HG02571 (cell line): Measurements from ENCODE around the gene ITGB5.
"Not testable (repeated sequence)": the region's sequence is repeated elsewhere in the genome, so short reads cannot be mapped to it uniquely, and the experiment has no call there.

Source experiments
- ATAC-seq: cut with Tn5 transposase; IDR thresholded peaks from one replicate; pipeline ENCODE4 v1.9.1; 2021; ENCODE audit warnings: mild to moderate bottlenecking, moderate library complexity; ENCODE audit not compliant: unreplicated experiment

The ITGB5 gene

DNA sequence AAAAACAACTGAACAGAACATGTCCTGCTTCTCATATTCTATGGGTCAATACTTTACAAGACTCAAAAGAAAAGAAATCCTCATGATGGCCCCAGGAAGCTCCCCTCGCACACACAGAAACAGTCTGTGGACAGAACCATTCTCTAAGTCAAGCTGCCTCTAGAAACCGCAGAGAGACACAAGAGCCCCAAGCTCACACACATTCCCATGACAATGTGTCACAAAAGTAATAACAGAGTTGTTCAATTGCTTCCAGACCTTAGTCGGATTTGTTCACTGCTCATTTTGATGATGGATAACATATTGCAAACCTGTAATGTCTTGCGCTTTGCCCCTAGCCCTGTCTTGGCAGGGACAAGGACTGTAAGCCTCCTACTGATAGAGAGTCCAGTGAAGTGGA, 96.0 kb downstream of the ITGB5 start:
- no peak for ATAC-seq

DNA sequence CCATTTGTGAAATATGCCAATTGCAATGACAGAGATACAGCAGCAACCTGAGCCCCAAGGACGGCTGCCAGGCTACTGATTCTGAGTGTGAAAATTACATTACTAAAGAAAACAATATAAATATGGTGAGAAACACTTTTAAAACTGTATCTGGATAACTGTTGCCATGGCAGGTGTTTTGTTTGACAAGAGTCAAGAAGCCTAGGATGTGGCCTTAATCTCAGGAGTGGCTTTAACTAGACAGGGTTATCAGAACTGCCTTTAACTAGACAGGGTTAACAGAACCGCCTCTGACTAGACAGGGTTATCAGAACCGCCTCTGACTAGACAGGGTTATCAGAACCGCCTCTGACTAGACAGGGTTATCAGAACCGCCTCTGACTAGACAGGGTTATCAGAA, 98.1 kb downstream of the ITGB5 start:
- ATAC-seq = not testable (repeated sequence)

DNA sequence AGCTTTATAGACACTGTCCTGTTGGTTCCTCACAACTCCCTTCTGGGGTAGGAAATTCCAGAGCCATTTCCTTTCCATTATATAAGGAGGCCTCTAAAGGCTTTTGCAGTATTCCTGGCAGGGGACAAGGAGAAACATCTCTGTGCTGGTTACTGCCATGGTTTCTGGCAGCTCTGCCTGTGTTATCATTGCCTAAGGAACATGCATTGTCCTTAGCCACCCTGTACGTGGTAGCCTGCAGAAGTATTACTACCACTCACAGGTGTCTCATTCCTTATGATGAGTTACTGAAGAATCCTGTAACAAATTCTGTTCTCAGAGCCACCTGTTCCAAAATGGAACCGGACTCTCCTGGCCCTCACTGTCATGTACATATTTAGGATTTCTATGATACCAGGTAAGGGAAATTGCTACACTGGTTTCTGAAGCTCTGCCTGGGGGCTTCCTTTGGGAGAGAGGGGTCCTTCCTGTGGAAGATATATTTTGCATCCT, 98.9 kb downstream of the ITGB5 start:
- ATAC-seq = no peak

DNA sequence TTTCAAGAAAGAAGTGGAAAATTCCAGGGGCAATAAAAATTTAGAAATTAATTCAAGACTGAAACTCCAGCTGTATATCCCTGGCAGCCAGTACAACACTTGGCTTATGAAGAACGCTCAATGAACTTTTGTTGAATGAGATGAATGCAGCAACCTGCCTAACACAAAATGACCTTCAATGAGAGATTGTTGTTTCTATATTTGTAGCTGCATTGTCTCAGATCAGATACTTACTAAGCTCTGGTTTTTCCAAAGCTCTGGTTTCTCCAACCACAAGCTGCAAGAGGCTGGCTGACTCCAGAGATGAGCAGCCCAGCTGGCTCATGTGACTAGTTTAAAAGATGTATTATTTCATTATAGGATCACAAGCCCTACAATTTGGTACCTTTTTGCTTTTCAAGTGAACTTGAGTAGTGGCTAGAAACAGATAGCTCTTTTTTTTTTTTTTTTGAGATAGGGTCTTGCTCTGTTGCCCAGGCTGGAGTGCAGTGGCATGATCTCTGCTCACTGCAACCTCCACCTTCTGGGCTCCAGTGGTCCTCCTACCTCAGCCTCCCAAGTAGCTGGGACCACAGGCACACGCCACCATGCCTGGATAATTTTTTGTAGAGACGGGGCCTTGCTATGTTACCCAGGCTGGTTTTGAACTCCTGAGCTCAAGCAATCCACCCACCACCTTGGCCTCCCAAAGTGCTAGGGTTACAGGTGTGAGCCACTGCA, 99.5 kb downstream of the ITGB5 start:
- no peak for ATAC-seq

DNA sequence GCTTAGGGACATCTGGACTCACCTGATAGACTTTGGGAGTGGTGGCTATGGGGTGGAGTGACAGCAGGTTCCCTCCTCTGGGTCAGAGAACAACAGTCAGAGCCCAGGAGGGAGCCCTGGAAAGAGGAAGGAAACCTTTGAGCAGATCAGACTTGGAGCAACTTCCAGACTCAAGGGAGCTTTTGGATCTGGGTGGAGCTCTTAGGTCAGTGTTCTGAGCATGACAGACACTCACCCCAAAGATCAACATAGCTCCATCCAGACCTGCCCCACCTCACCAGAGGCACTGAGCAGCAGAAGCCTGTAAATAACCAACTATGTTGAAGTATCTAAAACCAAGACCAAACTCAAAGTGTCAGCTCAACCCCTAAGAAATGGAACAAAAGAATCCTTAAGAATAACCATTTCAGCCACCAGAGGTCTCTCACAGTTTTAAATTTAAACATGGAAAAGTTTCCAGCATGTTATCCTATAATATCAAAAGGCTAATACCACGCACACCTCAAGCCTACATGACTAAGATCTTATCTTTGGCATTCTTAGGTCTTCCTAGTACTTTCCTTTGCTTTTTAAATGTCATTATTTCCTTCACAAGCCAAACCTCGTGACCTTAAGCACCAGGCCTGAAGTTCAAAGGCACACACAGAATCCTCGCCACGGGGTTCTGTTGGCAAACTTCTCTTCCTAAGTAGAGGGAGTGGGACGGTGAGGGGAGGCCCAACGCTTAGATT, 100.5 kb downstream of the ITGB5 start:
- ATAC-seq = no peak

DNA sequence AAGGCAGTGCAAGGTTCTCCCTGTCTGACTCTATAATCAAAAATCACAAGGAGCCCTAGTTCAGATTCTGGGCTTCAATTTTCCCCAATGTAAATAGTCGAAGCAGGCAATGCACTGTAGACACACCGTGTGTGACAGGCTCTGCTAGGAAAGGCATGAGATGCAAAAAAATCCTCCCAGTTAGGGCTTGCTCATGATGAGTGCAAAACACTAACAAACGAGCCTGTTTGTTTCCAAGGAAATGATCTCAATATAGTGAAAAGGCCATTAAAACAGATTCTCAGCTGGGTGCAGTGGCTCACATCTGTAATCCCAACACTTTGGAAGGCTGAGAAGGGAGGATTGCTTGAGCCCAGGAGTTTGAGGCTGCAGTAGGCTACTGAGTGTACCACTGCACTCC, 101.2 kb downstream of the ITGB5 start:
- ATAC-seq = no peak

DNA sequence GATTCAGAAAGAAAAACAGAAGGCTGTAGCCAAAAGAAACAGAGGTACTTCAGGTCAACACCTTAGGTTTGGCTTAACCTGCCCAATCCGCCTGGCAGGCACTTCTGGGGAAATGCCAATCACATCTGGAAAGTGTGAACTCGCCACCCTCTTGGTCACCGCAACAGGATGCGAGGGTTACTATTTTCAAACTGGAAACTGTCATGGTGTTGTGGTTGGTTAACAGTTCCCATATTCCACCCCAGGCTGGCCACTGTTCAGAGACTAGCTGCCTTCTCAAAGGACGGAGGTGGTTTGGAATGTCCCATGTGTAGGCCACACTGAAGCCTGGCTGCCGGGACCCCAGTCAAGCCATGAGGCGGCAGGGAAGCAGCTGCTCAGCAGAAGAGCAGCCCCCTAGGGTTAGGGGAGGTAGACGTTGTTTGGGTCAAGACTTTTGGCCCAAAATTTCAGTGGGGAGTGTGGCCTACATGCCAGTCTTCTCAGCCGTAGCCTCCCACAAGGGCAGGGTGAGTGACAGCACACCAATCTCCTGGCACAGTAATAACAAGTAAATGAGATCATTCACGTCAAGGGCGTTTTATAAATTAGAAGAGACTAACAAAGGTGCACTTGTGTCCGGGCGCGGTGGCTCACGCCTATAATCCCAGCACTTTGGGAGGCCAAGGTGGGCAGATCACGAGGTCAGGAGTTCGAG, 102.3 kb downstream of the ITGB5 start:
- ATAC-seq = no peak

DNA sequence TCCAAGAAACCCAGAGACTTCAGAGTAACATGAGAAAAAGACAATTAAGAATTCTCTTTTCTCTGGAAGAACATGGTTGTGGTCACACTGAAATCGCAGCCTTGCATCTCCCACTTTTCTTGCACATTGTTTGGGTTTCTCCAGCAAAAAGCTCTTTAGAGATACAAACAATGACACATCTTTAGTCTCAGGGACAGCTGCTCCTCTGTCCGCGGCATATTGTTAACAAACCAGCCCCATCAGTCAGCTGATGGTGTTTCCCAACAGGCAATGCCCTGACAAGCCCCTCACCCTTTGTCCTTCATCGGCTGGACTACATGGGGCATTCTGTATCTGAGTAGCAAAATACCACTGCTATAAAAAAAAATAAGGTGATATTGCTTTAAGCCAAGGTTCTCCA, 103.5 kb downstream of the ITGB5 start:
- ATAC-seq = no peak

DNA sequence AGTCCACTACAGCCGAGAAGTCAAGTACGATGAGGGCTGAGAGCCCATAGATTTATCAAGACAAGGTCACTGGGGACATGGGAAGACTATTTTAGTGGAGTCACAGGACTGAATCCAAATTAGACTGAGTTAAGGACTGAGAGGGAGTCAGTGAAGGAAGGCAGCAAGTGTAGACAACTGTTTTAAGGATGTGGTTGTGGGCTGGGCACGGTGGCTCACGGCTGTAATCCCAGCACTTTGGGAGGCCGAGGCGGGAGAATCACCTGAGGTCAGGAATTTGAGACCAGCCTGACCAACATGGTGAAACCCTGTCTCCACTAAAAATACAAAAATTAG, 104.8 kb downstream of the ITGB5 start:
- not testable (repeated sequence) for ATAC-seq

DNA sequence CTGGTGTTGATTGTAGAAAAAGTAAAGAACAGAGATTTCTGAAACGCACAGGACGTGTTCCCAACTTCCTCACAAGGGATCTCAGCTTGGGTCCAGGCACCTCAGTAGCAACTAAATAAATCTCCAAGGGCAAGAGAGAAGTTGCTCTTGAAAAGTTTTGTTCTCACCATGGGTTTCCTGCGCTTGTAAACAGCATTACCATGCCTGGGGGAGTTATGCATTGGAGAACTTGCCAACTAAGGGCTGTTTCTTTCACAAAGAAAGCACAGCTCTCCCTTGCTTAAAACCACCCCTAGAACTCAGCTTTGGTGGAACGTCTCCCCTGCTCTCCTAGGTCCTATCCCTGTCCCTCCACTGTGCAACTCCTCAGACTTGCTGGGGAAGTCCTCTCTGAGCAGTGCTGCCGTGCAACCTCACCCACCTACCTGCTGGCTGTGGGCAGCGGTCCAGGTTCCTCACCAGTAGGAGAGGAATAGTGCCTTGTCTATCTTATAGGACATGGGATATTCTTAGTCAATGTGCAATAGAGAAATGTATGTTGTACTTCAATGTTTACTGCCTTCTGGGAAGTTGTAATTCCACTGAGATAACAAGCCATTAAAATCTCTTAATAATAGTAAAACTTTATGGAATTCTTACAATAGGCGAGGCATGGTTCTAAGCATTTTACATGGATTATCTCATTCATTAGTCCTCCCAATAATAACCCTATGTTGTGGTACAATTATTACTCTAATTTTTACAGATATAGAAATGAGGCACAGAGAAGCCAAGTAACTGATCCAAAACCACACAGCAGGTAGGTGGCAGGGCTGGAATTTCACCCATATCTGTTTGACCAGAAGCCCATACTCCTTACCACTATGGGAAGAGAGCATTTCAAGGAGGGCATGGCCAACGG, 105.4 kb downstream of the ITGB5 start:
- no peak for ATAC-seq

DNA sequence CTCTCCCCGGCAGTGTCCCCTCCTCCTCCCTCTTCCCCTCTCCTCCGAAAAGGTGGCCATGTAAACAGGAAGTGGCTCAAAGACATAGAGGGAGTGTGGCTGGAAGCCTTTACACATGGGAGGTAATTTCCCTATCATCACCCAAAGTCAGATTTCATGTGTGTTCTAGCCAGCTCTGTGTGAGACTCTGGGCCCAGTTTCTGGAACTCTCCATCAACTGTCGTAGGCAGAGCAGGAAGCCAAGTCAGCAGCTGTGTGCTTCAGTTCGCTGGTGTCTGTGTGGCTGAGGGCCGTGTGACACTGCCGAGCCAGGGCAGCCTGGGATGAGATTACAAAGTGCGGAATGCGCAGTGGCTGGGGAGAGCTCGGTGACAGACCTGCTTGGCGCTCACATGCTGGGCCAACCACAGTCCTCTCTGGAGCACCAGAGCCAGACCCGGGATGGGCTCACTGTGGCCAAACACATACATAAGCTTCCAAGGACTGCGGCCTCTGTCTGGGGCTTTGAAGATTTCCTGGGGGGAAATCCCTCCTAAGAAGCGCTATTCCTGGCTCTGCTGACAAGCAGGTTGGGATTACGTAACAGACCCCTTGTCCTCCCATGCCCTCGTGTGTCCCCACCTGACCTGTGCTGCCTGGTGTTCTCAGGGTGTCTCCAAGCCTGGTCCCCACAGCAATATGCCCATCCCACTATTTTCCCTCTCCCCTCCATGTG, 106.2 kb downstream of the ITGB5 start:
- no peak for ATAC-seq

DNA sequence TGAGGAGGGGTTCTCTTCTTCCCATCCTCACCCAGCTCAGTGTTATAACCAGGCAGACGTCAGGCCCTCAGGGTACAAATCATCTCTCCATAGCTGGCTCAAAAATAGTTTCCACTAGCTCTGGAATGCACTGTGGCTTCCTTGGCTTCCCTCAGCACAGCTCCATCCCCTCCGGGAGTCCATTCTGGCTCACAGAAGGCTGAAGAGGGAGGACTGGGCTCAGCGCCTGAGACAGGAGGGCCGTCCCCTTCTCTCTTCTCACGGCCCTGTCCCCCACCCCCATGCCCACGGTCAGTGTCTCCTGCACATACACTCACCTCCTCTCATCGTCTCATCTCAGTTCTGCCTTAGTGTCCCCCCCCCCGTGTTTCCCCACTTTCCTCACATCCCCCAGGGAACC, 106.8 kb downstream of the ITGB5 start:
- no peak for ATAC-seq

DNA sequence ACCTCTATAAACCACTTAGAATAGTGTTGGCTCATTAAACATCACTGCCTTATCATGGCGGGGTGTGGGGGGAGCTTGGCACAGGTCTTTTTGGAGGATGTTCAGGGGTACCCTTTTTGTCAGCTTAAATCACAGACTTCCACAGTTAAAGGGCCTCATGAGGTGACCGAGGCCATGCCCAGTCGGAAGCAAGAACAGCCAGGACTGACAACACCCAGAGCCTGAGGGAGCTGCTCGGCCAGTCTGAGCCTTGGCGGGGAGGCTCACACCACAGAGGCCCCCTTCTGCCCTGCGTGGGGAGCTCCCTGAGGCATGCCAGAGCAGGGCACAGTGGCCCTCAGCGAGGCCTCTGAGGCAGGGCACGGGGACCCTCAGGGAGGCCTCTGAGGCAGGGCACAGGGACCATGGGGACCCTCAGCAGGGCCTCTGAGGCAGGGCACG, 107.4 kb downstream of the ITGB5 start:
- no peak for ATAC-seq

DNA sequence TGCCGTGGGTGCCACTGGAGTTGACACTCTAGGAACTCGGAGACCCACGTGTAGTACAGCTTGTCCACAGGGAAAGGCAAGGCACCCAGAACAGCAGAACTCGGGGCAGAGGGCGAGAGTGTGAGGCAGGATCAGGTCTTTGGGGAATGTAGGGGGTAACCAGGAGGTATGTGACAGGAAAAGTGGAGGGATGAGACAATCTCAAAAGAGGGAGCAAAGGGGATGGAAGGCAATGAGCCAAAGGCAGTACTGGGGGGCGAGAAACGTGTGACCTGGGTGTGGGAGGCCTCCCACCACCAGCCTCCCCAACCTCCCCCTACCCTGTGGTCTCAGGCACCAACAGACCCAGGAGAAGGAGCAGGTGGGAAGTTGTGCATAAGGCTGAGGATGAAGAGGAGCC, 108.0 kb downstream of the ITGB5 start:
- ATAC-seq = no peak

DNA sequence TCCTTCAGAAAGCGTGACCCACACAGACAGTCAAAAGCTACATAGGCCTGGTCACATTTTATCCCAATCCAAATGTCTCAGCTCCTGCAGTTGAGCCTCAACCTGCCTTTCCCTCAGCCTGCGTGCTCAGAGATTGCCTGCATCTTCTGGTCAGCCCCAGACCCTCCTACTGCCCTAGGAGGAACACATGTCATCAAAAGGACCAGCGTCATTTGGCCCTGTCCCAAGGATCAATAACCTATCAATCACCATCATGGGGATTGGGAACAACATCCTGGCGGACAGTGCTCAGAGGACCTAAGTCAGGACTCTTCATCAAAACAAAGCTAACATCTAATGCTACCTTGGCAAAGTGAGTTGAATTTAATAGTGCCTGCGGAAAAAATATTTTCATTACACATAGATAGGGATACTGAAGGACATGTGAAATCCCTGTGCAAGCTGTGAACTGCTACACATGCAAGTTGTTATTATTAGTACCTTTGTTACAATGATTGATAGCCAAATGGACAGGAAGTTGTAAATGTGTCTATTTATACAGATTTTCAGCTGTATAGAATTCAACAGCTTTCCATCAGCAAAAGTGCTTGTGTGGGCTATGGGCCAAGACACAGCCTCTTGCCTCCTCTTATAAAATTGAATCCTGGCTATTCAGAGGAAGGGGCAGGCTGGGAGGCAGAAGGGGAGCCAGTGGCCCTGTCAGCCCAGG, 109.2 kb downstream of the ITGB5 start:
- ATAC-seq = no peak

DNA sequence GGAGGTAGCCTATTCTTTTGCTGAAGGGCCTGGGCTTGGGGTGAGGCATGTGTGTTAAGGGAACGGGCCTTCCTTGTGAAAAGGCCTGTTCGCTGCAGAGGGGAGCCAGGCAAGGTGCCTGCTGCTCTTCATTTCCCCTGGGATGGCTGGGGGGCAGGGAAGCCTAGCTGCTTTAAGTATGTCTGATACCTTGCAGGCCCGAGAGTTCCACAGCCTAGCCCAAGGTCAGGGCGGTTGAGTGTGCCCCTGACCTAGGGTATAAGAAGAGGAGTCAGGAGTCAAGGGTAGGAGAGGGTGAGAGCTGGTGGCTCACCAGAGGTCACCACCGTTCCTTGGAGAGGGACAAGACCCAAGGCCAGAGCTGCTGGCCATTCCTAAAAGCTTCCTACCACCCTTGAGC, 110.3 kb downstream of the ITGB5 start:
- no peak for ATAC-seq

DNA sequence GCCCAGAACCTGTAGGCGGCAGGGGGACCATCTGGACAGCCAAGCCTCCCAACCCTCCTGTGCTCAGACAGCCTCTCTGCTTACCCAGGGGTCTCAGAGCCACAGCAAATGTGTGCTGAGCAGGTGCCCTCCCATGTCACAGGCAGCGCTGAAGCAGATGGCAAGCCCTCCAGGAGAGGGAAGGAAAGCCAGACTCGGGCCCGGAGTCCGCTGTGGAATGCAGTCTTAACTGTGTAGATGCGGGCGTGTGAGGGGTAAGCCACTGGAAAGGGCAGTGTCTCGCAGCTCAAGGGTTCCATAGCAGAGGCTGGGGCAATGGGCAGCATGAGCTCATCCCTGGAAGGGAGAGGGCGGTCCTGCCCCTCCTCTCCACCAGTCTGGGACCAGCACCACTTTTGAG, 111.3 kb downstream of the ITGB5 start:
- no peak for ATAC-seq

DNA sequence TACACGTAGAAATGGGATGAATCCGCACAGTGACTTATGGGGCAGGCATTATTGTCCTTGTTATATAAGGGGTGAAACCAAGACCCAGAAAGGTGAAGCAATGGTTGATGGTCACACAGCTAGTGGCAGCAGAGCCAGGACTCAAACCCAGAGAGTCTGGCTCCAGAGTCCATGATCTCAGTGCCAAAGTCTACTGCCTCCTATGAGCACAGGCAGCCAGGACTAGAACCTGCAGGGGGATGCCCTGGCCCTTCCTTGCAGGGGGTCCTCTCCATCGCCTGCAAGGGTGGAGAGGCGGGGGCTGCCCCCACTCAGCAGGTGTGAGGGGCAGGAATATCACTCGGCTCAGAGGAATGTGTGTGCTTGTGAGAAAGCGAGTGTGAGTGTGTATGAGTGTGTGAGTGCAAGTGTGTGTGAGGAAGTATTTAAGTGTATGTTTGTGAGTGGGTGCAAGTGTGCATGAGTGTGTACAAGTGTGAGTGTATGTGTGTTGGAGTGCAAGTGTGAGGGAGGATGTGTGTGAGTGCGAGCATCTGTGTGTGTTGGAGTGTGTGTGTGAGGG, 112.2 kb downstream of the ITGB5 start:
- no peak for ATAC-seq

DNA sequence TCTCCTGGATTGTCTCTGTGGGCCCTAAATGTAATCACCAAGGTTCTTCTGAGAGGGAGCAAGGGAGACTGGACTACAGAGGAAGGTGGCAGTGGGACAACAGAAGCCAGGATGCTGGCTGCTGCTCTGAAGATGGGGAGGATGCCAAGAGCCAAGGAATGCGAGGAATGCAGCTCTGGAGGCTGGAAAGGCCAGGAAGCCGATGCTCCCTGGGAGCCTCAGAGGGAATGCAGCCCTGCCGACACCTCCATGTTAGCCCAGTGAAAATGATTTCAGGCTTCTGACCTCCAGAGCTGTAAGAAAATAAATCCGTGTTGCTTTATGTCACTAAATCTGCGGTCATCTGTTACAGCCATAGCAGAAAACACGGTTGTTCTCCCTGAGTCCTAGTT, 112.8 kb downstream of the ITGB5 start:
- no peak for ATAC-seq
